IPS-15b (cell line): ENCODE results near the gene AGFG2.

Experiments
- H3K27me3 ChIP-seq: one replicate; pipeline ENCODE4 v1.6.1; 2013; ENCODE audit warnings: low read length; ENCODE audit not compliant: control insufficient read depth, insufficient read depth
- H3K36me3 ChIP-seq: one replicate; pipeline ENCODE4 v1.6.1; 2013; ENCODE audit warnings: low read length; ENCODE audit not compliant: control insufficient read depth, insufficient read depth
- H3K4me1 ChIP-seq: one replicate; pipeline ENCODE4 v1.6.1; 2013; ENCODE audit warnings: mild to moderate bottlenecking, low read length; ENCODE audit not compliant: control insufficient read depth, insufficient read depth
- H3K4me3 ChIP-seq: one replicate; pipeline ENCODE4 v1.5.1; 2013; ENCODE audit warnings: low read depth, low read length
- H3K9ac ChIP-seq: one replicate; pipeline ENCODE4 v1.6.1; 2013; ENCODE audit warnings: low read depth, mild to moderate bottlenecking, low read length
- H3K9me3 ChIP-seq: one replicate; pipeline ENCODE4 v1.6.1; 2013; ENCODE audit warnings: mild to moderate bottlenecking, low read length; ENCODE audit not compliant: control insufficient read depth, insufficient read depth

Gene AGFG2

GRCh38 chr7:100568896-100569844 is 30.2 kb downstream of the AGFG2 start:
- peaks cover 20% of the 10 kb centered on the region for H3K4me1 ChIP-seq
- H3K9ac ChIP-seq: peak overlapping the region; percentile 65
- H3K9me3 ChIP-seq: no peaks in the 10 kb centered on the region
- peaks cover 8% of the 10 kb centered on the region for H3K36me3 ChIP-seq
- H3K4me3 ChIP-seq: peak overlapping the region; percentile 63
- no peaks in the 10 kb centered on the region for H3K27me3 ChIP-seq

- H3K4me1 ChIP-seq: peaks cover 18% of the 10 kb centered on the region
These were observed 32.2 kb downstream of the AGFG2 start for GRCh38 chr7:100570954-100571828.

DNA sequence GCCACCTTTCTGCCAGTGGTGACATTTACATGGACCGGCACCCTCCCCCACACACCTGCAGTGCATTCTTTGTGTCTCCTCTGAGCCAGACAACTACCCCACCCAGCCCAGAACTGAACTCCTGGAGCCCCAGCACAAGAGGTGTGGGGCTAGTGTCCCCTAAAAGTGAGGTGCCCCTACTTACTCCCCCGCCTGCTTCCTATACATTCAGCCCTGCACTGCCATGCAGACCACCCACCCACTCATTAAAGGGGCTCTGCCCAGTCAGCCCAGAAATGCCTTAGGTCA is 32.8 kb downstream of the AGFG2 start:
- peaks cover 18% of the 10 kb centered on the region for H3K4me1 ChIP-seq
- peaks cover 21% of the 10 kb centered on the region for H3K36me3 ChIP-seq
- H3K9me3 ChIP-seq: no peaks in the 10 kb centered on the region
- peak overlapping the region; percentile 43 for H3K4me3 ChIP-seq
- no peak overlapping the region for H3K9ac ChIP-seq
- H3K27me3 ChIP-seq: no peaks in the 10 kb centered on the region

More at GRCh38 chr7:100570954-100571828, 32.2 kb downstream of the AGFG2 start:
- H3K9me3 ChIP-seq: no peaks in the 10 kb centered on the region
- no peak overlapping the region for H3K9ac ChIP-seq
- peaks cover 18% of the 10 kb centered on the region for H3K36me3 ChIP-seq
- H3K27me3 ChIP-seq: no peaks in the 10 kb centered on the region
- peak overlapping the region; percentile 43 for H3K4me3 ChIP-seq

- Histone ChIP-seq H3K4me3 (peak overlapping the region; percentile 43), H3K9me3 (no peaks in the 10 kb centered on the region), H3K4me1 (peaks cover 18% of the 10 kb centered on the region), H3K36me3 (peaks cover 24% of the 10 kb centered on the region), H3K27me3 (no peaks in the 10 kb centered on the region), H3K9ac (no peak overlapping the region)
These were observed 33.4 kb downstream of the AGFG2 start for GRCh38 chr7:100572281-100572948.

- no peak overlapping the region for H3K9ac ChIP-seq
- no peak overlapping the region for H3K4me3 ChIP-seq
- H3K27me3 ChIP-seq: no peaks in the 10 kb centered on the region
- H3K36me3 ChIP-seq: peaks cover 31% of the 10 kb centered on the region
- no peaks in the 10 kb centered on the region for H3K9me3 ChIP-seq
- H3K4me1 ChIP-seq: peaks cover 18% of the 10 kb centered on the region
These were observed 34.1 kb downstream of the AGFG2 start for GRCh38 chr7:100572949-100573675.

GRCh38 chr7:100573691-100574361 is 34.8 kb downstream of the AGFG2 start, which contains the start of gene SAP25:
Gene SAP25 (minus strand): TSS chr7:100573900. CDS start chr7:100573742, 158 bp downstream.
- Histone ChIP-seq H3K27me3 (no peaks in the 10 kb centered on the region), H3K4me3 (no peak within 1 kb of the TSS), H3K9ac (no peak within 1 kb of the TSS), H3K9me3 (no peaks in the 10 kb centered on the region), H3K4me1 (peaks cover 18% of the 10 kb centered on the region), H3K36me3 (peaks cover 35% of the 10 kb centered on the region)

DNA sequence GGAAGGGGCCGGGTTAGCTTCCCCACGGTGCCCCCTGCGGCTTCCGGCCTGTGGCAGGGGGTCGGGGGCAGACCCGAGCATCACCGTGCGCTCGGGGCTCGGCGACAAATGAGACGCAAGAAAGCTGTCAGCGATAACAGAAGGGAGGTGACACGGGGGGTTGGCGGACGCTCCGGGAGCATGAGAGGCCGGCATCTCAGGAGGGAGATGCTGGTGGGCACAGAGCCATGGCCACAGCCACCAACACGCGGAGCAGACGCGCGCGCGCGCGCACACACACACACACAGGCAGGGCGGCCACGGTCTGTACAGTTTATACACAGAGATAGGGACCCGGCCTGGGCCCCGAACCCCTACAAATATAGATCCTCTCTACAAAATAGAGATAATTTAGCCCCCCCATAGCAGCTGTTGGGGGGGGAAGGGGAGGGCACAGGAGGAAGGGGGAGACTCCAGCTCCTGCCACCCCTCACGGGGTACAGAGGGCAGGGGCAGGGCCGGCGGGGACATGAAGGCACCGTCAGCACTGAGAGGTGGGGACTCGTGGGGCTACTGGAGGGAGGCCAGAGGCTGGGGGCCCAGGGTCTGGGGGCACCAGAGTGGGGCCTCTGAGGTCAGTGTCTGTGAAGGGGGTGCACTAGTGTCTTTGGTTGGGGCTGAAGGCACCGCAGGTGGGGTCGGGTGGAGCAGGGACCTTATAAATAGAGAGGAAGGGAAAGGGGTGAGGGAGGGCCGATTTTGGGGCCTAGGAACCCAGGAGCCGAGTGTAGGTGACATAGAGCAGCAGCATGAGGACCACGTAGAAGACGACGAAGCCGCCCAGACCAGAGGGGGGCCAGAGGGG is 35.6 kb downstream of the AGFG2 start:
- Histone ChIP-seq H3K4me1 (peaks cover 13% of the 10 kb centered on the region), H3K27me3 (no peaks in the 10 kb centered on the region), H3K9me3 (no peaks in the 10 kb centered on the region), H3K36me3 (peaks cover 35% of the 10 kb centered on the region), H3K4me3 (no peak overlapping the region), H3K9ac (no peak overlapping the region)

GRCh38 chr7:100575206-100575631 is 36.2 kb downstream of the AGFG2 start:
- no peak overlapping the region for H3K4me3 ChIP-seq
- H3K4me1 ChIP-seq: peaks cover 13% of the 10 kb centered on the region
- H3K27me3 ChIP-seq: no peaks in the 10 kb centered on the region
- no peaks in the 10 kb centered on the region for H3K9me3 ChIP-seq
- peaks cover 35% of the 10 kb centered on the region for H3K36me3 ChIP-seq
- no peak overlapping the region for H3K9ac ChIP-seq

DNA sequence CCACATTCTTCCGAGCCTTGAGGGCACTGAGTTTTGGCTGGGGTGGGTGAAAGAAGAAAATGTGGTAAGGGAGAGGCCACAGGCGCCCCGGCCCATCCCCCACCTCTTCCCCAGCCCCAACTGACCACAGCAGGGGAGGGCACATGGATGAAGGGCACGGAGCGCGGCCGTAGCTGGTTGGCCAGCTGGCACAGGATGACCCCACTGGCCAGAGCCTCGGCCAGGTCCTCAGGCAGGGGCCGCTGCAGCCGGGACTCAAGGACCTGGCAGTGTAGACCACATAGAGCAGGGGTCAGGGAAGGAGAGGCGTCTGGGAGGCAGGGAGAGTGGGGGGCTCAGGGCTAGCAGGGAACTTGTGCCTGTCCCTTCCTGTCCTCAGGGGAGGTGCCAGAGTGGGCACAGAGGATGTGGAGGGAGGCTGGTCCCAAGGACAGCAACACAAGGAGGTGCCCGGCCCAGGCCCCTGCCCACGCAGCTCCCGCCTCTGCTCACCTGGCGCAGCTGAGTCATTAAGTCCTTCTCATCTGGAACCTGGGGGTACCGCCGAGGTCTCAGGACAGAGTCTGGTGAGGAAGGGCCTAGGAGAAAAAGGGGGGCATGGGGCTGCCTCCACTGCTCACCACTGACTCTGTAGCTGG is 36.9 kb downstream of the AGFG2 start:
- peaks cover 38% of the 10 kb centered on the region for H3K36me3 ChIP-seq
- no peaks in the 10 kb centered on the region for H3K9me3 ChIP-seq
- H3K4me1 ChIP-seq: peaks cover 11% of the 10 kb centered on the region
- no peaks in the 10 kb centered on the region for H3K27me3 ChIP-seq
- no peak overlapping the region for H3K4me3 ChIP-seq
- no peak overlapping the region for H3K9ac ChIP-seq
